Activated CD8-positive, alpha-beta T cell treated with anti-CD3 and anti-CD28 coated beads, Interleukin-2, amount 10 ng/mL, durations not matched to agents 7 days and 5 days (primary cell): ENCODE measurements around the gene SOX15. TPM values are rescaled to one million over a fixed set of nuclear protein-coding genes. Genes with fewer than 3 reads are reported as not detected.

Source experiments
- ATAC-seq: fragments of 150-1000 bp; cut with Tn5 transposase; one replicate; pipeline ENCODE4 v1.10.0; 2021; ENCODE audit warnings: moderate library complexity
- CTCF ChIA-PET: fragments of 350-600 bp; sonication (Branson Sonifier 250); formaldehyde crosslinking; loops from one replicate; lab custom pipeline; 2021; ENCODE audit warnings: antibody characterized with exemption; lab: Charles Lee
- POLR2A ChIA-PET: fragments of 350-600 bp; sonication (Branson Sonifier 250); formaldehyde crosslinking; loops from one replicate; lab custom pipeline; 2021; ENCODE audit warnings: antibody characterized with exemption; lab: Charles Lee
- DNase-seq: peaks from one replicate; pipeline ENCODE4 v3.0.0-alpha.2; 2020
- H3K27ac Mint-ChIP-seq: one replicate; pipeline ENCODE4 v1.8.0; 2021; ENCODE audit warnings: mild to moderate bottlenecking, mixed read lengths
- H3K27me3 Mint-ChIP-seq: one replicate; pipeline ENCODE4 v1.8.0; 2021; ENCODE audit warnings: low read depth, mixed read lengths
- H3K36me3 Mint-ChIP-seq: one replicate; pipeline ENCODE4 v1.8.0; 2021; ENCODE audit warnings: low read depth, mixed read lengths
- H3K4me1 Mint-ChIP-seq: one replicate; pipeline ENCODE4 v1.8.0; 2021; ENCODE audit warnings: low read depth, mixed read lengths
- H3K4me3 Mint-ChIP-seq: one replicate; pipeline ENCODE4 v1.8.0; 2021; ENCODE audit warnings: mild to moderate bottlenecking, mixed read lengths
- H3K9me3 Mint-ChIP-seq: one replicate; pipeline ENCODE4 v1.8.0; 2022; ENCODE audit warnings: mixed read lengths; ENCODE audit not compliant: insufficient read depth
- total RNA-seq, 2 experiments: library from RNA; stranded (reverse); gene quantifications; one replicate each; pipeline ENCODE4 v1.2.3, GENCODE V29; 2021

The SOX15 gene
- total RNA-seq, 2 experiments from 2014 or later = 0.29 to 0.34 TPM

GRCh38 chr17:7541074-7541621, 48.7 kb downstream of the SOX15 start:
- no peaks in the 10 kb centered on the region for H3K36me3 Mint-ChIP-seq
- ChIA-PET POLR2A (interaction anchor here (0.6 kb wide), 1 partner anchor 145 kb away, joined by 3 read pairs; no protein-coding TSS in a partner anchor), CTCF (interaction anchor here (3.9 kb wide), 1 partner anchor 20 kb away, joined by 21 read pairs; no protein-coding TSS in a partner anchor)
- H3K27me3 Mint-ChIP-seq = peaks cover 15% of the 10 kb centered on the region
- peaks cover 11% of the 10 kb centered on the region for H3K9me3 Mint-ChIP-seq
- H3K4me3 Mint-ChIP-seq = no peak overlapping the region
- H3K4me1 Mint-ChIP-seq = no peaks in the 10 kb centered on the region
- no peak overlapping the region for H3K27ac Mint-ChIP-seq
- no peak for DNase-seq
- ATAC-seq = no peak

DNA sequence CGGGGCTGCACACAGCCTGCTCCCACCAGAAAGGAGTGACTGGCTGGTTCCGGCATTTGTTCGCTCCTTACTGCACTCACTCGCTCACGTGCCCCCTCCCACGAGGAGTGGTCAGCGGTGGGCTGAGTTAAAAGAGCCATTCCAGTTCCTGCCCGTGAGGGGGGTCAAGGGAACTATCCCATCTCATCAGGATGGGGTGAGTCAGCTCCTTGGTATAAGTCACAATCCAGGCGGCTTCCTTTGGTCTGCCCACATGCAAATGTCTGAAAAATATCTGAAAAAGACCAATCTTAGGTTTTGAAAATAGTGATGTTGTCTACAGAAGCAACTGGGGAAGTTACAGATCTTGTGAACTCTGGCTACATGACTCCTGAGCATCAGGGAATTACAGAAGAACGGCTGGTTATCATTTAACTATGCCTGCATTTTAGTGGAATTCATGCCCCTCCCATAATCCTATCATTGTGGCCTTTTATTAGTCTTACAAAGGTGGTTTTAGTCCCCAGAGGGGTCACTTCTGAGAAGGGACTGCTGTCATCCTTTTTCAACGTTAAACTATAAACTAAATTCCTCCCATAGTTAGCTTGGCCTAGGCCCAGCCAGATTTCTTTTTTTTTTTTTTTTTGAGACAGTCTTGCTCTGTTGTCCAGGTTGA, 50.9 kb downstream of the SOX15 start:
- H3K9me3 Mint-ChIP-seq = peaks cover 11% of the 10 kb centered on the region
- no peaks in the 10 kb centered on the region for H3K4me1 Mint-ChIP-seq
- no peaks in the 10 kb centered on the region for H3K36me3 Mint-ChIP-seq
- DNase-seq (no peak), ATAC-seq (no peak)
- peaks cover 20% of the 10 kb centered on the region for H3K27me3 Mint-ChIP-seq
- H3K27ac Mint-ChIP-seq = no peak overlapping the region
- POLR2A ChIA-PET = no interaction called here
- CTCF ChIA-PET = interaction anchor here (1.1 kb wide), 1 partner anchor 22 kb away, joined by 5 read pairs; no protein-coding TSS in a partner anchor
- H3K4me3 Mint-ChIP-seq = no peak overlapping the region

Other genes starting within 250 kb of the SOX15 start
- gene KCTD11, start 237.9 kb downstream of the SOX15 start, total RNA-seq = 10 to 100 TPM; 11.4 to 11.8 TPM
- not detected for gene TMEM95, start 234.9 kb downstream of the SOX15 start, total RNA-seq
- 1 to 10 TPM; 2.1 to 2.6 TPM for gene TNK1, start 209.0 kb downstream of the SOX15 start, total RNA-seq
- gene PLSCR3, start 195.6 kb downstream of the SOX15 start, total RNA-seq = 10 to 100 TPM; 87.9 to 92.6 TPM
- 10 to 100 TPM; 61.8 to 62.3 TPM for gene TMEM256, start 186.0 kb downstream of the SOX15 start, total RNA-seq
- gene NLGN2, start 182.2 kb downstream of the SOX15 start, total RNA-seq = 1 to 10 TPM; 4.7 to 5.2 TPM
- gene SPEM1, start 169.8 kb downstream of the SOX15 start, total RNA-seq = not detected
- not detected for gene SPEM2, start 164.5 kb downstream of the SOX15 start, total RNA-seq
- not detected for gene SPEM3, start 161.2 kb downstream of the SOX15 start, total RNA-seq
- 10 to 100 TPM; 16.5 to 18.1 TPM for gene TMEM102, start 154.7 kb downstream of the SOX15 start, total RNA-seq
- gene FGF11, start 150.6 kb downstream of the SOX15 start, total RNA-seq = 10 to 100 TPM; 16.6 to 18.8 TPM
- 10 to 100 TPM; 14.1 to 15.7 TPM for gene CHRNB1, start 145.0 kb downstream of the SOX15 start, total RNA-seq
- 10 to 100 TPM; 29.8 to 30.0 TPM for gene ZBTB4, start 110.5 kb downstream of the SOX15 start, total RNA-seq
- gene SLC35G6, start 108.6 kb downstream of the SOX15 start, total RNA-seq = not detected
- gene POLR2A, start 105.7 kb downstream of the SOX15 start, total RNA-seq = 100 to 1,000 TPM; 183 to 185 TPM
- 100 to 1,000 TPM in 1 of 2 experiments, 10 to 100 TPM in 1; 93.7 to 100 TPM for gene TNFSF12, start 41.0 kb downstream of the SOX15 start, total RNA-seq
- gene TNFSF13, start 31.3 kb downstream of the SOX15 start, total RNA-seq = 1 to 10 TPM; 8.0 to 9.0 TPM
- 10 to 100 TPM; 54.4 to 62.0 TPM for gene SENP3, start 28.2 kb downstream of the SOX15 start, total RNA-seq
- 10 to 100 TPM in 1 of 2 experiments, 1 to 10 TPM in 1; 9.4 to 10.7 TPM for gene CD68, start 10.5 kb downstream of the SOX15 start, total RNA-seq
- gene MPDU1, start 6.2 kb downstream of the SOX15 start, total RNA-seq = 10 to 100 TPM; 69.0 to 70.4 TPM
- 10 to 100 TPM; 27.6 to 31.8 TPM for gene FXR2, start 24.8 kb upstream of the SOX15 start, total RNA-seq
- 10 to 100 TPM; 18.2 to 21.4 TPM for gene SAT2, start 37.7 kb upstream of the SOX15 start, total RNA-seq
- gene SHBG, start 40.0 kb upstream of the SOX15 start, total RNA-seq = not detected
- gene ATP1B2, start 60.8 kb upstream of the SOX15 start, total RNA-seq = not detected
- 100 to 1,000 TPM; 131 to 136 TPM for gene TP53, start 97.4 kb upstream of the SOX15 start, total RNA-seq
- gene WRAP53, start 98.4 kb upstream of the SOX15 start, total RNA-seq = 10 to 100 TPM; 27.1 to 29.3 TPM
- gene EFNB3, start 115.1 kb upstream of the SOX15 start, total RNA-seq = not detected
- gene DNAH2, start 127.7 kb upstream of the SOX15 start, total RNA-seq = not detected
- gene KDM6B, start 244.1 kb upstream of the SOX15 start, total RNA-seq = 10 to 100 TPM; 12.4 to 12.6 TPM